Activated CD4-positive, alpha-beta T cell treated with anti-CD3 and anti-CD28 coated beads for 1 hour (primary cell): ENCODE data around the gene WEE1.
A peak's percentile ranks its signal among the peaks of the same experiment; 100 is the strongest.
"Not testable (repeated sequence)": the region's sequence is repeated elsewhere in the genome, so short reads cannot be mapped to it uniquely, and the experiment has no call there.

ENCODE experiments used
- DNase-seq: peaks from one replicate; pipeline ENCODE4 v3.0.0-alpha.2; 2020

Gene WEE1

DNA sequence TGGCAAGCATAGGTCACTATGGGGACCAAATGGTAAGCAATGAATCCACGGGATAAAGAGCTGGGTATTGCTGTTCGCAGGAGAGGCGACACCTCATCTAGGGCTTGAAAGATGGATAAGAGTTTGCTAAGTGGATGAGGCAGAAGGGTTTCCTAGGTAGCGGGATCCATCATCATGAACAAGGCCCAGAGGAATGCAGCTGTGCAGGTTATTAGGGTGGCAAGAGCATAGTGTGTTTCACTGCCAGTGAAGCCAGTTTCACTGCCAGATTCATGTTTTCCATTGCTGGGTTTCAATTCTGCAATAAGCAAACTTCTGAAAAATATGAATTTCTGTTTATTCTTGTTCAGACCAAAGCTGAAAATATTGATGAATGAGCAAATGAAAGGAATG, 27.2 kb downstream of the WEE1 start:
- no peak for DNase-seq

DNA sequence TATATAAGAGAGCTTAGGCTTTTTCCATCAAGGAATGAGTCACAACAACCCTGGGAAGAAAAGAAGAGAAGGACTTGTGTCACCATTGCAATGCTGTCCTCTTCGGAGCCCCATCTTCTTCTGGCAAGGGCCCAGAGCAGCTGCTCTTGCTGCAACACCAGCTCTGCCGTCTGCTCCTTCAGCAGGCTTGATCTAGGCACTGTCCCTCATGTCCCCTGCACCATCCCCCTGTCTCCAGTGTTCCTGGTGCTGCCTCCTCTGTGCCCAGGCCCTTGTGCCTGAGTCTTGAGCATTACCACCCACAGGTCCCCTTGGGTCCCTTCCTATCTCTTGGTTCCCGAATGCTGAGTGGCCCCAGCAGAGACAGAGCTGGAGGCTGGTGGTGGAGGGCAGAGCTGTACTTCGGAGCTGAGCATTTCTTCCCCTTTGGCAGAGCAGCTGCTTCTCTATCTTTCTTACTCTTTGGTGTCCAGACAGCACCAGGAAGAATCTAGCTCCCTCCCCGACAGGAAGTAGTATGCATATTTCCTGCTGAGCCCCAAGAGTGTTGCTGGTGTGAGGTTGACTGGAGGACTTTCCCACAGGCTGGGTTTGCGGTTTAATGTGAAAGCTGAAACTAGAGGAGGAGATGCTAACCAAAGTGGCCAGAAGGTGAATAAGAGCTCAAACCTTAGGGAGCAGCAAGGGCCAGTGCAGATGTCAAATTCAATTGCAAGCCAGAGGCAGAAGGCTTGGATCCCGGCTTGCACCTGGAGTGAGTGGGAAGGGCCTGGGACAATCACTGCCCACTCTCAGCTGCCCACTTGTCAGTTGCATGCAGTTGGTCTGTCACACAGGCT, 27.8 kb downstream of the WEE1 start:
- peak; percentile 21 for DNase-seq

DNA sequence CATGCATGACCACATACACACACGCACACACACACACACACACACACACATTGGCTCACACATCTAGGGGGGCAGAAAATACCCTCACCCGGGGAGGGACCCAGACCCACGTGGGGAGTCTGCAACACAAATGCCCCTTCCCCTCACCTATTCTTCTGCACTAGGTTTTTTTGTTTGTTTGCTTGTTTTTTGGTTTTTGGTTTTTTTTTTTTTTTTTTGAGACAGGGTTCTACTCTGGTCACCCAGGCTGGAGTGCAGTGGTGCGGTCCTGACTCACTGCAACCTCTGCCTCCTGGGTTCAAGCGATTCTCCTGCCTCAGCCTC, 28.4 kb downstream of the WEE1 start:
- DNase-seq: no peak

DNA sequence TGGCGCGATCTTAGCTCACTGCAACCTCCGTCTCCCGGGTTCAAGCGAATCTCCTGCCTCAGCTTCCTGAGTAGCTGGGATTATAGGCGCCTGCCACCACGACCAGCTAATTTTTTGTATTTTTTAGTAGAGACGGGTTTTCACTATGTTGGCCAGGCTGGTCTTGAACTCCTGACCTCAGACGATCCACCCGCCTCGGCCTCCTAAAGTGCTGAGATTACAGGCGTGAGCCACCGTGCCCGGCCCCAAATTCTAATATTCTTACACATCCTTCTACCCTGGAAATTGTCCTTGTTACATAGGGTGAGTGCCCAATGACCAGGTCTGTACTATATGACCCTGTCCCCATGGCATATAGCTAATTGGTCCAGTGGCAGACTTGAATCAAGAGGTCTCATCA, 29.7 kb downstream of the WEE1 start:
- not testable (repeated sequence) for DNase-seq

DNA sequence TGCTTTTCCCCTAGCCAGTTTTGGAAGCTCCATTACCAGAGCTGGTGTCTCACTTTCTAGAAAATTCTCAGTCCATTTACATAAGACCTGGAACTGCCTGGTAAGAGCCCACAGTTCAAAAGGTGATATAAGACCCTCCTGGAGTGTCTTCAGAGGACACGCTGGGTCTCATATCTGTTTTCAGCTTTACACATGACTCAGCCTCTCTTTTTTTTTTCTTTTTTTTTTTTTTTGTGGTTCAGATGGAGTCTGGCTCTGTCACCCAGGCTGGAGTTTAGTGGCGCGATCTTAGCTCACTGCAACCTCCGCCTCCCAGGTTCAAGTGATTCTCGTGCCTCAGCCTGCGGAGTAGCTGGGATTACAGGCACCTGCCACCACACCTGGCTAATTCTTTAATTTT, 30.7 kb downstream of the WEE1 start:
- no peak for DNase-seq

DNA sequence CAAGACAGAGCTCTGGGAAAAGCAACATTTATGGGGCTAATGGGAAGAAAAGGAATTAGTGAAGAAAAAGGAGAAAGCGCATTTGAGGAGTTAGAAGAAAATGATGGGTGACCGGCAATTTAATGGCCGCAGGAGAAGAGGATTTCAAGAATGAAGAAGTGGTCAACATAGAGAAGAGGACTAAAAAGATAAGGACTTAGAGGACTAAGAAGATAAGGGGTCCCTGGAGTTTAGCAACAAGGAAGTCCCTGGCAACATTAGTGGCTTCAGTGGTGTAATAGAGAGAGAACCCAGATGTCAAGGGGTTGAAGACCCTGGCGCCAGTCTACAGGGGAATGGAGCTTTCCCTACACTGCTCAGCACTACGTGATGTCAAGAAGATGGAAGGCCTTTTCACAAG, 32.3 kb downstream of the WEE1 start:
- DNase-seq: no peak

DNA sequence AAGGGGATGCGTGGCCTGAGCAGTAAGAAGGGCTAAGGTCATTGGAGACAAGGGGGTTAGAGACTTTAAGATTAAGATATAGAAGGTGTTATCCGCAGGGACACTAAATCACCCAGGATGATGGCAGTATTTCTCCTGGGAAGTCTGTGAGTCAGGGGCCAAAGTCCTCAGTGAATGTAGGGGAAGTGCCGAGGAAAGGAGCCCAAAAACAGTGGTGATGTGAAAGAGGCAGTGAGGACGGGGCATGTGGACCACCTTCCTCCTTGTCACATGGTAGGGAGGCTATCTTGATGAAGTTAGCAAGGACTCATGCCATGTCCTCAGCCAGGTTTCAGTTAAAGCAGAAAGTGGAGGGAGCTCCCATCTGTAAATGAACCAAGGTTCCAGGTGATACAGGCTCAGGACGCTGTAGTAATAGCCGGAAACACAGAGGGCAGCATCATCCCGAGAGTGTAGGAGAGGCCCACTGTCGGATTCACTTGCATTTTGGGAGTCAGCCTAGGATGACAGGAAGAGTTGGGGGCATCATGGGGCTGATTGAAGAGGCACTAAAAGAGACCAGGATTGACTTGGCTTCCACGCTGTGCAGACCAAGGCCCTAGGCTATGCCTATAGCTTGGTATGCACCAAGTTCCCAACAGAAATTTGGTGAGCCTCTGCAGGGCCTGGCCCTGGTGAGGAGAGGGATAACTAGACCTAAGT, 33.5 kb downstream of the WEE1 start:
- no peak for DNase-seq

DNA sequence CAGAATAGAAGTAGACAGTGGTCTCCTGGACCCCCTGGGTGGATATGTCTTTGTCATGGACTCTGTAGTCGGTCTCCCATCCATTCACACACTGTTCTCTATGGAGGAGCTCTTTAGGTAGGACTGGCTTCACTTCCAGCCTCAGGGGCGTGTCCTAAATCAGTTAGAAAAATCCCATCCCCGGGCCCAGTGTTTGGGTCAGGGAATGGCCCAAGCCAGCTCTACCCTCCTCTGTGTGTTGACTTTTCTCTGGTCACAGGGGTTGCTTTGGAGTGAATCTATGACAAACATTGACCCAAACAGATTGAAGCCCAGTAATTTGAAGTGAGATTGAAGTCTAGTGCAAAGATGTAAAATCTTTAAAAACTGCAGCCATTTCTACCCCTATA, 34.0 kb downstream of the WEE1 start:
- DNase-seq: no peak

DNA sequence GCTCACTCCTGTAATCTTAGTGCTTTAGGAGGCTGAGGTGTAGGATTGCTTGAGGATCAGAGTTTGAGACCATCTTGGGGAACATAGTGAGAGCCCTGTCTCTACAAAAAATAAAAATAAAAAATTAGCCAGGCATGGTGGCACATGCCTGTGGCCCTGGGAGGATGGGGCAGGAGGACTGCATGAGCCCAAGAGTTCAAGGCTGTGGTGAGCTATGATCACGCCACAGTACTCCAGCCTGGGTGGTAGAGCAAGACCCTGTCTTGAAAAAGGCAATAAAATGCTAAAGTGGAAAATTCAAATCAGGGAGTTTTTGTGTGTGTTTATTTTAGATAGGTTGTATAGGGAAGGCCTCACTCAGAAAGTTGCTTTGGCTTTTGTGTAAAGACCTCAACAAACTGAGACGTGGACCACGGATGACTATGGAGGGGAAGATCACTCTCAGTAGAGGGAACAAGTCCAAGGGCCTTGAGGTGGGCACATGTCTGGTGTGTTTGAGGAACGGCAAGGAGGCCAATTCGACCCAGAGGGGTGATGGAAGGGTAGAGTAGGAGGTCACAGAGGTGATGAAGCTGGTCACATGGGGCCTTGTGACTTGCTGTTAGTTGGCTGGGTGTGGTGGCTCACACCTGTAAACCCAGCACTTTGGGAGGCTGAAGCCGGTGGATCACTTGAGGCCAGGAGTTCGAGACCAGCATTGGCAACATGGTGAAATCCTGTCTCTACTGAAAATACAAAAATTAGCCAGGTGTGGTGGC, 35.7 kb downstream of the WEE1 start:
- DNase-seq: no peak

DNA sequence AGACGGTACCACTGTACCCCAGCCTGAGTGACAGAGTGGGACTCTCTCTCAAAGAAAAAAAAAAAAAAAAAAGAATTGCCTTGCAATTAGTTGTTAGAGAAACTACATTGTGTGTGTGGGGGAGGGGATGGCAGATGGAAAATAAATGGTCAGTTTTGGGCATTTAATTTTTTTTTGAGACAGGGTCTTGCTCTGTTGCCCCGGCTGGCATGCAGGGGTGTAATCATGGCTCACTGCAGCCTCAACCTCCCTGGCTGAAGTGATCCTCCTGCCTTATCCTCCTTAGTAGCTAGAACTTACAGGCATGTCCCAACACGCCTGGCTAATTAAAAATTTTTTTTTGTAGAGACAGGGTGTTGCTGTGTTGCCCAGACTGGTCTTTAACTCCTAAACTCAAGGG, 36.4 kb downstream of the WEE1 start:
- DNase-seq: no peak

DNA sequence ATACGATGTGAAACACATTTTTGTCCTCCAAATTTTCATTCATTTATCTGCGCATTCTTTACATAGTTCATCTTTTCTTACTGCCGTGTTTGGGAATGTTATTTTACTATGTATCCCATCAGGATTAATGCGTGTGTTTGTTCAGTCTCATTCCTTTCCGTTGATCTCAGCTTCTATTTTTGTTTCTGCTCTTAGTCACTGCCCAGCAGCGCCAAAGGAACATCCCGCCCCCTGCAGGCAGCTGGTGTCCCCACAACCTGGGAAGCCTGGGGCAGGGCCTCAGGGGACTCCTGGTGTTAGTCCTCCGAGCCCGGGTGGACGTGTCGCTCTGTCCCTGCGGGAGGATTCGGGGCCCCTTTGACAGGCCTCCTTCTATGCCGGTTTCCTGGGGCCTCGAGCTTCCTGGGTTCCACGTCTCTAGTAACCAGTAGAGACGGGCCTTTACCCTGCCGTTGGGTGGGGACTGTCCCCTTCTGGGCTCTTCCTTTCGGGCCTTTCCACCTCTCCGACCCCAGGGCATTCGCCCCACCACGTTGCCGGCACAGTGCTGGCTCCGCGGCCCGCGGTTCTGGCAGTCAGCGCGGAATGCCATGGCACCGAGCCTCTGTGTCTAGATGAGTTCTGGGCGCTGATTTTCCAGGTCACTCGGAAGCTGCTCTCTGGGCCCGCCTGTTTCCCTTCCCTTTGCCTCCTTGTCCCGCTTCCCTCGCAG, 39.8 kb downstream of the WEE1 start:
- DNase-seq: peak; percentile 78

DNA sequence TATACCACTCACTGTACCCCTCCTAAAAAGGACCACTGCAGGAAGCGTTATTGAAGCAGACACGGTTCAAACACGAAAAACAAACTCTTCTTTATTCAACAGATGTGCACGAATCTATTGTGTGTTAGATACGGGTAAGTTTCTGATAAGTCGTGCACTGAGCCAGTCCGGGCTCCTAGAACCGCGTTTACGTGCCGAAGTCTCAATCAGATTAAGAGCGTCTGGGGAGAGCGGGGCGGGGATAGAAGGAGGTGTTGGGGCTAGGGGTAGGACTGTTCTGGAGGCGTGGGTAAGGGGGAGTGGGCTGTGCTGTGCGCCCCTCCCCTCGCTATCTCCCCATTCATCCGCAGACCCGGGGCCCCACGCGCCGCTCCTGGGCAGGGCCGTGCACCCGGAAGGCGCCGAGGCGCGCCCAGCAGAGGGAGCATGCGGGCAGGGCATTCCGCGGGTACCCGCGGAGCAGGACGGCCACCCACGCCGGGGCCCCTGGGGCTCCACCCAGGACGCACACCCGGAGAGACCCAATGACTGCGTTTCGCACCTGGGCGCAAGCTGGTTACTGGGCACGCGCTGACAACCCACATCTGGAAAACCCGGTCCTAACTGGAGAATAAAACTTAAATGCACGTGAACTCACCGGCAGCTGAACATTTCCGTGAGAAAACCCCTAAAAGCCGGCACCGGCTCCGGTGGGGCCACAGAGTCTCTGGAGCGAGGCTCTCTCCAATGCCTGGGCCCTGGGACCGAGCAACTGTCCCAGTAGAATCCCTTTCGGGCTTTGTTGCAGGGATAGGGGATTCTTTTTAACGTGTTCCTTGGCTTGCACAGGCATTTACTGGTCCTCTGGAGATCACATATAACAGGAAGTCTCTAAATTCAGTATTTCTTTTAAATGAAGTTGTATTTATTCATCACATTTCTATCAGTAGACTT, 40.6 kb downstream of the WEE1 start:
- peak; percentile 81 for DNase-seq

DNA sequence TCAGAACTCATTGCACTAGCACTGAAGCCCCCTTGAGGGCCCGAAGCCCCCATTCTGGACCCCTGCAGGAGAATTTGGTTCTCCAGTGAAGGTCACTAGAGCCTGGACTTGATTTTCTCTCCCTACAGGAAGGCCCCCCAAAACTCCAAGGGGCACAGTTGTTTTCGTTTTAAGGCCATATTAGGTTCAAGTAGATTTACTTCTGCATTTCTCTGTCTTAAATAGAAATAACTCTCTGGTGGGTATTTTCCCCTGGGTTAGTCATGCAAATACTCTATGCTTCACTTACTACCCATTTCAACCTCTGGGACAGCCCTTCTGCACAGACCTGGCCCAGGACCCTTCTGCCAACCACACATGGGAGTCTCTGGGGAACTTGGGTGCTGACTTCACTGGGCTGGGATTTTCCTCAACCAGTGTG, 41.6 kb downstream of the WEE1 start:
- DNase-seq: no peak

DNA sequence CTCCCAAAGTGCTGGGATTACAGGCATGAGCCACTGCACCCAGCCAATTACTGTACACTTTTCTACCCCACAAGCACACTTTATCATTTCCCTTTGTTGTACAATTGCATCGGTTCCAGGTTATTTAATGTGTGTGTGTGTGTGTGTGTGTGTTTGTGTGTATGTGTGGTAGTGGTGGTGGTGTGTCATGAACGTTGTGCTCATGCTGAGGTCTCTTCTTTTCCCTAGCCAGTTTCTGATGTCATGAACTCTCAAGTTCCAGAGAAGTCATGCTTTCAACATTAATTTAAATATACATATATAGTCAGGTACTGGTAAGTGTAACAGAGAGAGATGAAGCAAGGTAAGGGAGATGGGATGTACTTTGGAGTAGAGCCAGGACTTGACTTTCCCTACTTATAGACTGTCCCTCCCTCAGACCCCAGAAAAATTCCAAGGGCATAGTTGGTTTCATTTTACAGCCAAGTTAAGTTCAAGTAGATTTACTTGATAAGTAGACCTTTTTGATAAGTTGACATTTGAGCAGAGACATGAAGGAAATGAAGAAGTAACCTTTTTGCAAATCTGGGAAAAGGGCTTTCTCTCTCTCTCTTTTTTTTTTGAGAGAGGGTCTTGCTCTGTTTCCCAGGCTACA, 42.7 kb downstream of the WEE1 start:
- no peak for DNase-seq

DNA sequence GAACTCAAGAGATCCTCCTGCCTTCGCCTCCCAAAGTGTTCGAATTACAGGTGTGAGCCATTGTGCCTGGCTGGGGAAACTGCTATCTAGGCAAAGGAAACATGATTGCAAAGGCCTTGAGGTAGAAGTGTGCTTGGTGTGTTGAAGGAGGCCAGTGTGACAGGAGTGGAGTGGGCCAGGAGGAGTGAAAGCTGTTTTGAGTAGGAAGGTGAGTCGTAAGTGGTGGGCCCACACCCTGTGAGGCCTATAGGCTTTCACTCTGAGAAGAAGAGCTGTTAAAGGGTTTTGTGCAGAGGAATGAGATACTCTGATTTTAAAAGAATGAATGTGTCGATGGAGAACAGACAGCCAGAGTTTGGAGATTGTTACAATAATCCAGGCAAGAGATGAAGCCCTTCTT, 43.4 kb downstream of the WEE1 start:
- DNase-seq: no peak

DNA sequence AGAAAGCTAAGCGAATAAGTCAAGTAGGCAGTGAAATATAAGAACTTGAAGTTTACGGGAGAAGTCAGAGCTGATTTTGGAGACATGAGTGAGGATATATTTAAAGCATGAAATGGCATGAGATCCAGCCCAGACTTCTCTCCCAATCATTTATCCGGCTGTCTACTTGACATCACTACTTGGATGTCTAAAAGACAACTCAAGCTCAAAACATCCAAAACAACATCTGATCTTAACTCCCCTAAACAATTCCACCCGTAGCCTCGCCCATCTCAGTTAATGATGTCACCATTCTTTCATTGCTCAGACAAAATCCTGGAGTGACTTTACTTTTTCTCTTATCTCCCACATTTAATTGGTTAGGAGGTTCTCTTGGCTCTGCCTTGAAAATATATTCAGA, 44.5 kb downstream of the WEE1 start:
- no peak for DNase-seq

DNA sequence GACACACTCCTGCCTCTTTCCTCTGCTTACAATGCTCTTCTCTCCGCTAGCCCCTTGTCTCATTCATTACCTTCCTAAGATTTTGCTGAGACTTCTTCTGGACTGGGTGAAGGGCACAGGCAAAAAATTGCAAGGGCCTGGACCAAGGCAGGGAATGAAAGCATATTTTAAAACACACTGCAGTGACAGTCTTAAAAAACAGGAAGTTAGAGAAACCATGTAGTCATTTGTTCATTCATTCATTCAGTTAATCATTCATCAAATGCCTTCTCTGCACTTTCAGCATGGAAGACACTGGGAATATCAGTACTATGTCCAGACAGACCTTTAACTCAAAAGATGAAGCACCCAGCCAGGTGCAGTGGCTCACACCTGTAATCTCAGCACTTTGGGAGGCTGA, 45.5 kb downstream of the WEE1 start:
- no peak for DNase-seq

DNA sequence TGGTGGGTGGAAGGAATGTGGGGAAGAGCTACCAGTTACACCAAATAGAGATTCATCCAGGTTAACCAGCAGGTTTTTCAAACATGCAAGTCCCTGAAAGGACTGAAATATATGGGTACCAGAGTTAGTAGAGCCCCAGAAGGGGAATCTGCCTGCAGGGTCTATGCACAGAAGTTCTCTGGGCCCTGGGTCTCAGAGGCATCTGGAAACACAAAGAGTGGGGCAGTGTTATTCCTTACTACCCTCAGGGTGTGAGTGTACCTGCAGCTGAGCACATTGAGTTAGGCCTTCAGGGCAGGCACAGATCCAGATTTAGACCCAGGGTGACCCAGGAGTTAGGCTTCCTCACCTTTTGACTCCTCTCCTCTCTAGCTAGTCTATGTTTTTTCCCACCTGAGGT, 46.5 kb downstream of the WEE1 start:
- no peak for DNase-seq

DNA sequence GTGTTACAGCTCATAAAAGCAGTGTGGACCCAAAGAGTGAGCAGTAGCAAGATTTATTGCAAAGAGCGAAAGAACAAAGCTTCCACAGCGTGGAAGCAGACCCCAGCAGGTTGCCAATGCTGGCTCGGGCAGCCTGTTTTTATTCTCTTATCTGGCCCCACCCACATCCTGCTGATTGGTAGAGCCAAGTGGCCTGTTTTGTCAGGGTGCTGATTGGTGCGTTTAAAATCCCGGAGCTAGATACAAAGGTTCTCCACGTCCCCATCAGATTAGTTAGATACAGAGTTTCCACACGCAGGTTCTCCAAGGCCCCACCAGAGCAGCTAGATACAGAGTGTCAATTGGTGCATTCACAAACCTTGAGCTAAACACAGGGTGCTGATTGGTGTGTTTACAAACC, 48.9 kb downstream of the WEE1 start:
- DNase-seq: not testable (repeated sequence)

DNA sequence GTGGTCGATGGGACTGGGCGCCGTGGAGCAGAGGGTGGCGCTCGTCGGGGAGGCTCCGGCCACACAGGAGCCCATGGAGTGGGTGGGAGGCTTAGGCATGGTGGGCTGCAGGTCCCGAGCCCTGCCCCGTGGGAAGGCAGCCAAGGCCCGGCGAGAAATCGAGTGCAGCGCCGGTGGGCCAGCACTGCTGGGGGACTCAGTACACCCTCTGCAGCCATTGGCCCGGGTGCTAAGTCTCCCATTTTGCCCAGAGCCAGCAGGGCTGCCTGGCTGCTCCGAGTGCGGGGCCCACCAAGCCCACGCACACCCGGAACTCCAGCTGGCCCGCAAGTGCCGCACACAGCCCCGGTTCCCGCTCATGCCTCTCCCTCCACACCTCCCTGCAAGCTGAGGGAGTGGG, 49.6 kb downstream of the WEE1 start:
- DNase-seq: not testable (repeated sequence)

DNA sequence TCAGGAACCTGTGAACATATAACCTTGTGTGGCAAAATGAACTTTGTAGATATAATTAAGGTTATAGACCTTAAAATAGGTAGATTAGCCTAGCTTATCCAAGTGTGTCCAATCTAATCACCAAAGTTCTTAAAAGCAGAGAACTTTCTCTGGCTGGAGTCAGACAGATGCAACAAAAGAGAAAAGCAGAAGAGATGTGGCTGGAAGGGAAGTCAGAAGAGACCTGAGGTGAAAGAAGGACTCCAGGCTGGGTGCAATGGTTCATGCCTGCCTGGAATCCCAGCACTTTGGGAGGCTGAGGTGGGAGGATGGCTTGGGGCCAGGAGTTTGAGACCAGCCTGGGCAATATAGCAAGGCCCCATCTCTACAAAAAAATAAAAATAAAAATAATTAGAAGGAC, 51.0 kb downstream of the WEE1 start:
- DNase-seq: no peak

DNA sequence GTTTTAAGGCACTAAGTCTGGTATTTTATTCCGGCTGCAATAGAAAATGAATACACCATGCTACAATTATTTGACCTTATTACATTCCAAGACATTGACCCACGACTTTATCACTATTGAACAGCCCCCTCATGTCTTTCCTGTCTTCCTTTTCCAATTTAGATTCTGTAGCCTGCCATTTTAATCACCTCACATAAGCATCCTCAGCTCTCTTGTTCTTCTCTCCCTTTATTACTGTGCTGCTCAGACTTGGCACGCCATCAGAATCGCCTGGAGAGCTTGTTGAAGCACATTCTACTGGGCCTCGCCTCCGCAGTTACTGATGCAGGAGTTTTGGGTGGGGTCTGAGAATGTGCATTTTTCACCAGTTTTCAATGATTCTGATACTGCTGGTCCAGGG, 51.7 kb downstream of the WEE1 start:
- no peak for DNase-seq
